Measurements from ENCODE around the gene SPANXN1. TPM values are rescaled to one million over a fixed set of nuclear protein-coding genes. Genes with fewer than 3 reads are reported as not detected.

Gene SPANXN1
- not detected in 5 replicates for total RNA-seq (2022; extraction: Qiagen RNA extraction; ENCODE audit: low read depth)

GRCh38 chrX:145247203-145247602 lies at the start of gene SPANXN1:
SPANXN1 (plus strand) TSS chrX:145247503; CDS start chrX:145247587, 84 bp downstream.

All from A549 treated with DMSO at 1 μM for 4 hours (cell line).